ENCODE measurements around the gene NBPF14.
"Not testable (repeated sequence)": the region's sequence is repeated elsewhere in the genome, so short reads cannot be mapped to it uniquely, and the experiment has no call there.

Gene NBPF14

GRCh38 chr1:148529101-148529567 lies 66.7 kb downstream of the NBPF14 start (continued):
- TF ChIP-seq ZNF449 (tag by site-specific recombination; IDR thresholded peaks at IDR 0.05) (peak; percentile 70; the same call in 1 of the 2 replicates), ZNF558 (tag by site-specific recombination; IDR thresholded peaks at IDR 0.05) (peak; percentile 39; the same call in 1 of the 2 replicates), ZNF580 (tag by site-specific recombination; IDR thresholded peaks at IDR 0.05) (peak; percentile 53; the same call in 1 of the 2 replicates), ZBTB48 (tag by site-specific recombination; IDR thresholded peaks at IDR 0.05) (peak; percentile 69; the same call in 1 of the 2 replicates), ZNF561 (tag by site-specific recombination; IDR thresholded peaks at IDR 0.05; ENCODE audit: borderline replicate concordance) (0 out of 2 replicates have a peak, but pooled peaks have one; percentile 63), ZBTB17 (tag by site-specific recombination; IDR thresholded peaks at IDR 0.05) (peak; percentile 90), ZFP69B (tag by site-specific recombination; IDR thresholded peaks at IDR 0.05) (0 out of 2 replicates have a peak, but pooled peaks have one; percentile 38), ZNF324 (tag by site-specific recombination; IDR thresholded peaks at IDR 0.05) (peak; percentile 83), ZXDB (tag by site-specific recombination; IDR thresholded peaks at IDR 0.05) (peak; percentile 66), ZNF341 (tag by site-specific recombination; IDR thresholded peaks at IDR 0.05; ENCODE audit: low read depth) (peak; percentile 64), KLF8 (tag by site-specific recombination; IDR thresholded peaks at IDR 0.05) (0 out of 2 replicates have a peak, but pooled peaks have one; percentile 57), ZNF501 (tag by site-specific recombination; IDR thresholded peaks at IDR 0.05) (peak; percentile 86), KLF10 (tag by site-specific recombination; IDR thresholded peaks at IDR 0.05) (peak; percentile 55; the same call in 1 of the 2 replicates), ZNF513 (tag by site-specific recombination; IDR thresholded peaks at IDR 0.05) (peak; percentile 21; the same call in 1 of the 2 replicates)

- CTCF ChIA-PET; H3K4me1 ChIP-seq (ENCODE audit: control insufficient read depth, insufficient read depth, low read length); H3K9me3 ChIP-seq (ENCODE audit: control insufficient read depth, insufficient read depth, low read depth, low read length); H3K4me3 ChIP-seq (ENCODE audit: low read depth, low read length); H3K36me3 ChIP-seq (ENCODE audit: control insufficient read depth in 2 of 2, insufficient read depth in 1 of 2, low read length in 2 of 2); H3K27ac ChIP-seq (ENCODE audit: extremely low read depth, low read depth, low read length): not testable (repeated sequence)
- POLR2A ChIA-PET = interaction anchor here (0.6 kb wide), 1 partner anchor 194 kb away, joined by 3 read pairs; no protein-coding TSS in a partner anchor
Observed at GRCh38 chr1:148528591-148528990, 67.2 kb downstream of the NBPF14 start.

GRCh38 chr1:148526587-148526986 lies 69.2 kb downstream of the NBPF14 start:
- H3K27ac ChIP-seq (ENCODE audit: extremely low read depth, low read depth, low read length); CTCF ChIA-PET; H3K4me3 ChIP-seq (ENCODE audit: low read depth, low read length); H3K36me3 ChIP-seq (ENCODE audit: control insufficient read depth in 2 of 2, insufficient read depth in 1 of 2, low read length in 2 of 2); H3K4me1 ChIP-seq (ENCODE audit: control insufficient read depth, insufficient read depth, low read length); H3K9me3 ChIP-seq (ENCODE audit: control insufficient read depth, insufficient read depth, low read depth, low read length); POLR2A ChIA-PET: not testable (repeated sequence)

- CTCF ChIA-PET; H3K4me3 ChIP-seq (ENCODE audit: low read depth, low read length); H3K27ac ChIP-seq (ENCODE audit: extremely low read depth, low read depth, low read length); H3K4me1 ChIP-seq (ENCODE audit: control insufficient read depth, insufficient read depth, low read length); H3K36me3 ChIP-seq (ENCODE audit: control insufficient read depth in 2 of 2, insufficient read depth in 1 of 2, low read length in 2 of 2); H3K9me3 ChIP-seq (ENCODE audit: control insufficient read depth, insufficient read depth, low read depth, low read length): not testable (repeated sequence)
- POLR2A ChIA-PET = interaction anchor here (0.6 to 1.0 kb wide), 6 partner anchors 121 to 260 kb away, joined by 3 to 15 read pairs (median 3); no protein-coding TSS in a partner anchor
Observed at GRCh38 chr1:148523205-148524144, 72.3 kb downstream of the NBPF14 start.

All from HEK293 (cell line).